GM23338 (cell line): Measurements from ENCODE around the gene ZNF277. TPM values are rescaled to one million over a fixed set of nuclear protein-coding genes. Genes with fewer than 3 reads are reported as not detected.

ENCODE experiments used
- CREB1 ChIP-seq: fragments of 250-450 bp; sonication (Bioruptor Pico); IDR thresholded peaks from 2 replicates; pipeline ENCODE4 v1.5.0; 2020; ENCODE audit warnings: low read depth, mild to moderate bottlenecking, moderate library complexity
- EZH2 ChIP-seq: fragments of 200-600 bp; sonication (generic); IDR thresholded peaks from one replicate; pipeline ENCODE4 v1.8.0; 2017; ENCODE audit warnings: antibody characterized with exemption, mild to moderate bottlenecking, low read depth; ENCODE audit not compliant: unreplicated experiment
- EZH2phosphoT487 ChIP-seq: fragments of 200-600 bp; sonication (generic); IDR thresholded peaks from one replicate; pipeline ENCODE4 v1.8.1; 2018; ENCODE audit warnings: antibody characterized with exemption; ENCODE audit not compliant: unreplicated experiment
- JUNB ChIP-seq: IDR thresholded peaks from one replicate; pipeline ENCODE4 v1.6.1; 2016; ENCODE audit warnings: antibody characterized with exemption; ENCODE audit not compliant: unreplicated experiment
- NANOG ChIP-seq: IDR thresholded peaks from 2 replicates; pipeline ENCODE4 v1.6.1; 2016; ENCODE audit warnings: antibody characterized with exemption, borderline replicate concordance
- STAT1 ChIP-seq: IDR thresholded peaks from one replicate; pipeline ENCODE4 v1.6.1; 2016; ENCODE audit warnings: antibody characterized with exemption; ENCODE audit not compliant: unreplicated experiment
- ZNF114 ChIP-seq: fragments of 250-450 bp; sonication (Bioruptor Pico); IDR thresholded peaks from 2 replicates; pipeline ENCODE4 v1.5.0; 2020; ENCODE audit warnings: mild to moderate bottlenecking, moderate library complexity
- ZNF331 ChIP-seq: fragments of 250-450 bp; sonication (Bioruptor Pico); IDR thresholded peaks from 2 replicates; pipeline ENCODE4 v1.5.0; 2020; ENCODE audit warnings: low read depth, mild to moderate bottlenecking, moderate library complexity
- polyA plus RNA-seq: library from polyadenylated mRNA; unstranded; fragments of >200 nt; fragmentation: Nextera tagmentation; extraction: Ambion mirVana; gene quantifications from 2 replicates; pipeline ENCODE4 v1.2.1, GENCODE V29; 2016
- total RNA-seq: library from RNA; depleted of rRNA; stranded (reverse); fragments of >200 nt; shearing (Covaris generic); gene quantifications from 2 replicates; pipeline ENCODE4 v1.2.3, GENCODE V29; 2014
- TF ChIP-seq, protein P1 (sequence below): fragments of 250-450 bp; sonication (Bioruptor Pico); IDR thresholded peaks from 2 replicates; pipeline ENCODE4 v1.5.0; 2020; ENCODE audit warnings: mild to moderate bottlenecking, moderate library complexity
- TF ChIP-seq, protein P2 (sequence below), 2 experiments: fragments of 200-600 bp in 1 of 2; sonication (generic) in 1 of 2; conservative IDR thresholded peaks; 2 replicates each; pipeline versions ENCODE4 v1.5.1 to v1.6.1; 2016 to 2017; ENCODE audit warnings: antibody characterized with exemption in 2 of 2, low read depth in 2 of 2, mild to moderate bottlenecking in 2 of 2, moderate library complexity in 1 of 2
- TF ChIP-seq, protein P3 (sequence below): IDR thresholded peaks from 2 replicates; pipeline ENCODE4 v1.6.1; 2016; ENCODE audit warnings: antibody characterized with exemption

ZNF277 gene
- total and polyA plus RNA-seq, 2 experiments from 2014 or later: 25.4 to 28.9 TPM

DNA sequence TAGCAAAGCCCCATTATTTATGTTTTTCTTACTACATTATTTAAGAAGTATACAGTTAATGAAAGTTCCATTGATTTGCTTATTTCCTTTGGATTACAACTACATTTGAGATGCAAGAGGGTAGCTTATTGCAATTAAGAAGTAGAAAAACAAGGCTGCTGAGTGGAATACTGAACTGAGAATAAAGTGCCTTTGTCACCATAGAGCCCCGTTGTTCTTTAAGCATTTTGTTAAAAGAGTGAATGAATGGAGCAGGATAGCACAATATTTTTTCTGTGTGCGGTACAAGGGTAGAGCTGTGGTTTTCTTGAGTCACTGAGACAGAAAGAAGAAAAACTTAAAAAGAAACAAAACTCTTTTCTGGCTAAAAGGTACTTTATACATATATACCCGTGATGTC is 45.6 kb downstream of the ZNF277 start (continued):
- TF ChIP-seq, protein P1, sequence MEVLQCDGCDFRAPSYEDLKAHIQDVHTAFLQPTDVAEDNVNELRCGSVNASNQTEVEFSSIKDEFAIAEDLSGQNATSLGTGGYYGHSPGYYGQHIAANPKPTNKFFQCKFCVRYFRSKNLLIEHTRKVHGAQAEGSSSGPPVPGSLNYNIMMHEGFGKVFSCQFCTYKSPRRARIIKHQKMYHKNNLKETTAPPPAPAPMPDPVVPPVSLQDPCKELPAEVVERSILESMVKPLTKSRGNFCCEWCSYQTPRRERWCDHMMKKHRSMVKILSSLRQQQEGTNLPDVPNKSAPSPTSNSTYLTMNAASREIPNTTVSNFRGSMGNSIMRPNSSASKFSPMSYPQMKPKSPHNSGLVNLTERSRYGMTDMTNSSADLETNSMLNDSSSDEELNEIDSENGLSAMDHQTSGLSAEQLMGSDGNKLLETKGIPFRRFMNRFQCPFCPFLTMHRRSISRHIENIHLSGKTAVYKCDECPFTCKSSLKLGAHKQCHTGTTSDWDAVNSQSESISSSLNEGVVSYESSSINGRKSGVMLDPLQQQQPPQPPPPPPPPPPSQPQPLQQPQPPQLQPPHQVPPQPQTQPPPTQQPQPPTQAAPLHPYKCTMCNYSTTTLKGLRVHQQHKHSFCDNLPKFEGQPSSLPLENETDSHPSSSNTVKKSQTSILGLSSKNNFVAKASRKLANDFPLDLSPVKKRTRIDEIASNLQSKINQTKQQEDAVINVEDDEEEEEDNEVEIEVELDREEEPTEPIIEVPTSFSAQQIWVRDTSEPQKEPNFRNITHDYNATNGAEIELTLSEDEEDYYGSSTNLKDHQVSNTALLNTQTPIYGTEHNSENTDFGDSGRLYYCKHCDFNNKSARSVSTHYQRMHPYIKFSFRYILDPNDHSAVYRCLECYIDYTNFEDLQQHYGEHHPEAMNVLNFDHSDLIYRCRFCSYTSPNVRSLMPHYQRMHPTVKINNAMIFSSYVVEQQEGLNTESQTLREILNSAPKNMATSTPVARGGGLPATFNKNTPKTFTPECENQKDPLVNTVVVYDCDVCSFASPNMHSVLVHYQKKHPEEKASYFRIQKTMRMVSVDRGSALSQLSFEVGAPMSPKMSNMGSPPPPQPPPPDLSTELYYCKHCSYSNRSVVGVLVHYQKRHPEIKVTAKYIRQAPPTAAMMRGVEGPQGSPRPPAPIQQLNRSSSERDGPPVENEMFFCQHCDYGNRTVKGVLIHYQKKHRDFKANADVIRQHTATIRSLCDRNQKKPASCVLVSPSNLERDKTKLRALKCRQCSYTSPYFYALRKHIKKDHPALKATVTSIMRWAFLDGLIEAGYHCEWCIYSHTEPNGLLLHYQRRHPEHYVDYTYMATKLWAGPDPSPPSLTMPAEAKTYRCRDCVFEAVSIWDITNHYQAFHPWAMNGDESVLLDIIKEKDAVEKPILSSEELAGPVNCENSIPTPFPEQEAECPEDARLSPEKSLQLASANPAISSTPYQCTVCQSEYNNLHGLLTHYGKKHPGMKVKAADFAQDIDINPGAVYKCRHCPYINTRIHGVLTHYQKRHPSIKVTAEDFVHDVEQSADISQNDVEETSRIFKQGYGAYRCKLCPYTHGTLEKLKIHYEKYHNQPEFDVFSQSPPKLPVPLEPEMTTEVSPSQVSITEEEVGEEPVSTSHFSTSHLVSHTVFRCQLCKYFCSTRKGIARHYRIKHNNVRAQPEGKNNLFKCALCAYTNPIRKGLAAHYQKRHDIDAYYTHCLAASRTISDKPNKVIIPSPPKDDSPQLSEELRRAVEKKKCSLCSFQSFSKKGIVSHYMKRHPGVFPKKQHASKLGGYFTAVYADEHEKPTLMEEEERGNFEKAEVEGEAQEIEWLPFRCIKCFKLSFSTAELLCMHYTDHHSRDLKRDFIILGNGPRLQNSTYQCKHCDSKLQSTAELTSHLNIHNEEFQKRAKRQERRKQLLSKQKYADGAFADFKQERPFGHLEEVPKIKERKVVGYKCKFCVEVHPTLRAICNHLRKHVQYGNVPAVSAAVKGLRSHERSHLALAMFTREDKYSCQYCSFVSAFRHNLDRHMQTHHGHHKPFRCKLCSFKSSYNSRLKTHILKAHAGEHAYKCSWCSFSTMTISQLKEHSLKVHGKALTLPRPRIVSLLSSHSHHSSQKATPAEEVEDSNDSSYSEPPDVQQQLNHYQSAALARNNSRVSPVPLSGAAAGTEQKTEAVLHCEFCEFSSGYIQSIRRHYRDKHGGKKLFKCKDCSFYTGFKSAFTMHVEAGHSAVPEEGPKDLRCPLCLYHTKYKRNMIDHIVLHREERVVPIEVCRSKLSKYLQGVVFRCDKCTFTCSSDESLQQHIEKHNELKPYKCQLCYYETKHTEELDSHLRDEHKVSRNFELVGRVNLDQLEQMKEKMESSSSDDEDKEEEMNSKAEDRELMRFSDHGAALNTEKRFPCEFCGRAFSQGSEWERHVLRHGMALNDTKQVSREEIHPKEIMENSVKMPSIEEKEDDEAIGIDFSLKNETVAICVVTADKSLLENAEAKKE (CRISPR knock-in tag): no peak
- no peak for TF ChIP-seq CREB1 (CRISPR knock-in tag)
- TF ChIP-seq, protein P2, sequence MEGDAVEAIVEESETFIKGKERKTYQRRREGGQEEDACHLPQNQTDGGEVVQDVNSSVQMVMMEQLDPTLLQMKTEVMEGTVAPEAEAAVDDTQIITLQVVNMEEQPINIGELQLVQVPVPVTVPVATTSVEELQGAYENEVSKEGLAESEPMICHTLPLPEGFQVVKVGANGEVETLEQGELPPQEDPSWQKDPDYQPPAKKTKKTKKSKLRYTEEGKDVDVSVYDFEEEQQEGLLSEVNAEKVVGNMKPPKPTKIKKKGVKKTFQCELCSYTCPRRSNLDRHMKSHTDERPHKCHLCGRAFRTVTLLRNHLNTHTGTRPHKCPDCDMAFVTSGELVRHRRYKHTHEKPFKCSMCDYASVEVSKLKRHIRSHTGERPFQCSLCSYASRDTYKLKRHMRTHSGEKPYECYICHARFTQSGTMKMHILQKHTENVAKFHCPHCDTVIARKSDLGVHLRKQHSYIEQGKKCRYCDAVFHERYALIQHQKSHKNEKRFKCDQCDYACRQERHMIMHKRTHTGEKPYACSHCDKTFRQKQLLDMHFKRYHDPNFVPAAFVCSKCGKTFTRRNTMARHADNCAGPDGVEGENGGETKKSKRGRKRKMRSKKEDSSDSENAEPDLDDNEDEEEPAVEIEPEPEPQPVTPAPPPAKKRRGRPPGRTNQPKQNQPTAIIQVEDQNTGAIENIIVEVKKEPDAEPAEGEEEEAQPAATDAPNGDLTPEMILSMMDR (conservative IDR thresholded peaks at IDR 0.05; ENCODE audit: low read depth in 2 of 2): no peak
- TF ChIP-seq ZNF114 (CRISPR knock-in tag): no peak
- no peak for TF ChIP-seq STAT1
- TF ChIP-seq EZH2: no peak
- no peak for TF ChIP-seq NANOG
- TF ChIP-seq JUNB: no peak
- no peak for TF ChIP-seq EZH2phosphoT487
- TF ChIP-seq, protein P3, sequence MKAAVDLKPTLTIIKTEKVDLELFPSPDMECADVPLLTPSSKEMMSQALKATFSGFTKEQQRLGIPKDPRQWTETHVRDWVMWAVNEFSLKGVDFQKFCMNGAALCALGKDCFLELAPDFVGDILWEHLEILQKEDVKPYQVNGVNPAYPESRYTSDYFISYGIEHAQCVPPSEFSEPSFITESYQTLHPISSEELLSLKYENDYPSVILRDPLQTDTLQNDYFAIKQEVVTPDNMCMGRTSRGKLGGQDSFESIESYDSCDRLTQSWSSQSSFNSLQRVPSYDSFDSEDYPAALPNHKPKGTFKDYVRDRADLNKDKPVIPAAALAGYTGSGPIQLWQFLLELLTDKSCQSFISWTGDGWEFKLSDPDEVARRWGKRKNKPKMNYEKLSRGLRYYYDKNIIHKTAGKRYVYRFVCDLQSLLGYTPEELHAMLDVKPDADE: no peak
- no peak for TF ChIP-seq ZNF331 (CRISPR knock-in tag)
